ENCODE data around the gene NFATC1. TPM values are rescaled to one million over a fixed set of nuclear protein-coding genes. Genes with fewer than 3 reads are reported as not detected.

Gene NFATC1
- total and polyA plus RNA-seq, 2 donors (not counting 1 experiment from before 2014, with no cell fraction given), result 0.92 to 4.3 TPM

GRCh38 chr18:79574938-79575525, 179.3 kb downstream of the NFATC1 start:
- Histone ChIP-seq H3K27me3 (ENCODE audit: control insufficient read depth, insufficient read depth, low read length) (no peaks in the 10 kb centered on the region), H3K27ac (ENCODE audit: insufficient read depth, low read length) (no peak overlapping the region), H3K4me1 (ENCODE audit: control insufficient read depth, extremely low read depth, insufficient read depth, low read length) (no peaks in the 10 kb centered on the region), H3K79me2 (ENCODE audit: control insufficient read depth, insufficient read depth, low read length) (no peaks in the 10 kb centered on the region), H3K9ac (ENCODE audit: insufficient read depth, low read length) (no peak overlapping the region), H4K20me1 (ENCODE audit: control insufficient read depth, extremely low read depth, insufficient read depth, low read length) (no peaks in the 10 kb centered on the region), H3K4me2 (ENCODE audit: extremely low read depth, insufficient read depth, low read length) (no peak overlapping the region), H2AFZ (ENCODE audit: low read length) (no peak overlapping the region), H3K4me3 (replicated peaks in 1 of 4; ENCODE audit: control extremely low read depth in 1 of 4, insufficient read depth in 1 of 4, low read depth in 3 of 4, low read length in 4 of 4) (no peak overlapping the region), H3K9me3 (ENCODE audit: control insufficient read depth, insufficient read depth, low read depth, low read length) (no peaks in the 10 kb centered on the region), H3K36me3 (ENCODE audit: control insufficient read depth, insufficient read depth, low read length) (no peaks in the 10 kb centered on the region)
- DNase-seq (ENCODE audit: low read depth in 2 of 2), result no peak
- TF ChIP-seq CTCF (conservative IDR thresholded peaks at IDR 0.05 in 1 of 2, IDR thresholded peaks at IDR 0.05 in 1 of 2; ENCODE audit: low read depth in 1 of 2, low read length in 2 of 2), result no peak
- TF ChIP-seq EZH2 (IDR thresholded peaks at IDR 0.05; ENCODE audit: low read length, missing control alignments), result no peak

GRCh38 chr18:79575891-79576685, 180.4 kb downstream of the NFATC1 start:
- H3K9ac ChIP-seq (ENCODE audit: insufficient read depth, low read length), result no peak overlapping the region
- H4K20me1 ChIP-seq (ENCODE audit: control insufficient read depth, extremely low read depth, insufficient read depth, low read length), result no peaks in the 10 kb centered on the region
- no peak overlapping the region for H2AFZ ChIP-seq (ENCODE audit: low read length)
- TF ChIP-seq CTCF (conservative IDR thresholded peaks at IDR 0.05 in 1 of 2, IDR thresholded peaks at IDR 0.05 in 1 of 2; ENCODE audit: low read depth in 1 of 2, low read length in 2 of 2) (peak in 1 of 2 donors; percentile 13), EZH2 (IDR thresholded peaks at IDR 0.05; ENCODE audit: low read length, missing control alignments) (no peak)
- peak overlapping the region; percentile 14 for H3K27ac ChIP-seq (ENCODE audit: insufficient read depth, low read length)
- no peaks in the 10 kb centered on the region for H3K9me3 ChIP-seq (ENCODE audit: control insufficient read depth, insufficient read depth, low read depth, low read length)
- peak; percentile 68 to 84 for DNase-seq (ENCODE audit: low read depth in 2 of 2)
- no peak overlapping the region for H3K4me3 ChIP-seq (replicated peaks in 1 of 4; ENCODE audit: control extremely low read depth in 1 of 4, insufficient read depth in 1 of 4, low read depth in 3 of 4, low read length in 4 of 4)
- H3K27me3 ChIP-seq (ENCODE audit: control insufficient read depth, insufficient read depth, low read length), result no peaks in the 10 kb centered on the region
- H3K79me2 ChIP-seq (ENCODE audit: control insufficient read depth, insufficient read depth, low read length), result no peaks in the 10 kb centered on the region
- H3K4me1 ChIP-seq (ENCODE audit: control insufficient read depth, extremely low read depth, insufficient read depth, low read length), result no peaks in the 10 kb centered on the region
- H3K36me3 ChIP-seq (ENCODE audit: control insufficient read depth, insufficient read depth, low read length), result no peaks in the 10 kb centered on the region
- H3K4me2 ChIP-seq (ENCODE audit: extremely low read depth, insufficient read depth, low read length), result no peak overlapping the region

- DNase-seq (ENCODE audit: low read depth in 2 of 2), result peak; percentile 66 to 78
- no peak overlapping the region for H3K4me2 ChIP-seq (ENCODE audit: extremely low read depth, insufficient read depth, low read length)
- no peaks in the 10 kb centered on the region for H3K79me2 ChIP-seq (ENCODE audit: control insufficient read depth, insufficient read depth, low read length)
- H3K9me3 ChIP-seq (ENCODE audit: control insufficient read depth, insufficient read depth, low read depth, low read length), result peaks cover under 1% of the 10 kb centered on the region
- TF ChIP-seq EZH2 (IDR thresholded peaks at IDR 0.05; ENCODE audit: low read length, missing control alignments) (no peak), CTCF (conservative IDR thresholded peaks at IDR 0.05 in 1 of 2, IDR thresholded peaks at IDR 0.05 in 1 of 2; ENCODE audit: low read depth in 1 of 2, low read length in 2 of 2) (no peak)
- H3K4me1 ChIP-seq (ENCODE audit: control insufficient read depth, extremely low read depth, insufficient read depth, low read length), result no peaks in the 10 kb centered on the region
- H3K27me3 ChIP-seq (ENCODE audit: control insufficient read depth, insufficient read depth, low read length), result no peaks in the 10 kb centered on the region
- H3K36me3 ChIP-seq (ENCODE audit: control insufficient read depth, insufficient read depth, low read length), result no peaks in the 10 kb centered on the region
- no peak overlapping the region for H3K9ac ChIP-seq (ENCODE audit: insufficient read depth, low read length)
- no peaks in the 10 kb centered on the region for H4K20me1 ChIP-seq (ENCODE audit: control insufficient read depth, extremely low read depth, insufficient read depth, low read length)
- H3K4me3 ChIP-seq (replicated peaks in 1 of 4; ENCODE audit: control extremely low read depth in 1 of 4, insufficient read depth in 1 of 4, low read depth in 3 of 4, low read length in 4 of 4), result no peak overlapping the region
- no peak overlapping the region for H2AFZ ChIP-seq (ENCODE audit: low read length)
- H3K27ac ChIP-seq (ENCODE audit: insufficient read depth, low read length), result peak overlapping the region; percentile 14
Observed at GRCh38 chr18:79576686-79577351, 181.1 kb downstream of the NFATC1 start.
